DND-41 (cell line): Measurements from ENCODE around the gene NT5C1A.
A peak's percentile ranks its signal among the peaks of the same experiment; 100 is the strongest.

ENCODE experiments used
- EZH2 ChIP-seq: IDR thresholded peaks from 3 replicates; pipeline ENCODE4 v1.6.1; 2012; ENCODE audit warnings: borderline replicate concordance, low read depth, mild to moderate bottlenecking, moderate library complexity, low read length, inconsistent platforms; ENCODE audit not compliant: severe bottlenecking
- TF ChIP-seq, protein P1 (sequence below): IDR thresholded peaks from 2 replicates; pipeline ENCODE4 v1.5.1; 2012; ENCODE audit warnings: borderline replicate concordance, low read length, moderate library complexity, mild to moderate bottlenecking; ENCODE audit not compliant: poor library complexity, severe bottlenecking; ENCODE audit errors: extremely low read depth

DNA sequence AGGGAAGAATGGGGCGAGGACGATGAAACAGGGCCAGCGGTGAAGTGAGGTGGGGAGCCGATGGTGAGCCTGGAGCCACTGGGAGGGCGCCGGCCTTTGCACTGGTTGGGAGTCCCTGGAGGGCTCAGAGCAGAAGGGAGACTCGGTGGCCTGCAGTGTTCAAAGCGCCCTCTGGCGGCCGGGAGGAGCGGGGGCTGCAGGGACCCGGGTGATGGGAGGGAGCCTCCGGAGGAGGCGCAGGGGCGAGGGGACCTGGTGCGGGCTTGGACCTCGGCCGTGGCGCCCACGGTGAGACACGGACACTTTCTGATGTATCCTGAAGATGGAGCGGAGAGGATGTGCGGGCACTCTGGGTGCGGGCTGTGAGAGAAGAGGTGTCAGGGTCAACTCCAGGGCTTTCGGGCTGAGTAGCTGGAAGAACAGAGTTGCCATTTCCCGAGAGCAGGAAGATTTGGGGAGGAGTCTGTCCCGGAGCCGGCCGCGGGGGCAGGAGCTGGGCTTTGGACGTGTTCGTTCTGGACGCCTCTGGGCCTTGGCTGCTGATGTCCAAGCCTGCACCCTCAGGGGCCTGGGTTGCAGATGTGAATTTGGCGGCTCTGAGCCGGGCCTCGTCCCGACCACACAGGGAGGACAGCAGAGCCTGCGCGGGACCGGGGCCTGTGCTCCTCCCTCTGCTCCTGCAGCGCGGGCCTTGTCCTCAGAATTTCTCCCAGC lies 62.1 kb downstream of the NT5C1A start:
- TF ChIP-seq, protein P1, sequence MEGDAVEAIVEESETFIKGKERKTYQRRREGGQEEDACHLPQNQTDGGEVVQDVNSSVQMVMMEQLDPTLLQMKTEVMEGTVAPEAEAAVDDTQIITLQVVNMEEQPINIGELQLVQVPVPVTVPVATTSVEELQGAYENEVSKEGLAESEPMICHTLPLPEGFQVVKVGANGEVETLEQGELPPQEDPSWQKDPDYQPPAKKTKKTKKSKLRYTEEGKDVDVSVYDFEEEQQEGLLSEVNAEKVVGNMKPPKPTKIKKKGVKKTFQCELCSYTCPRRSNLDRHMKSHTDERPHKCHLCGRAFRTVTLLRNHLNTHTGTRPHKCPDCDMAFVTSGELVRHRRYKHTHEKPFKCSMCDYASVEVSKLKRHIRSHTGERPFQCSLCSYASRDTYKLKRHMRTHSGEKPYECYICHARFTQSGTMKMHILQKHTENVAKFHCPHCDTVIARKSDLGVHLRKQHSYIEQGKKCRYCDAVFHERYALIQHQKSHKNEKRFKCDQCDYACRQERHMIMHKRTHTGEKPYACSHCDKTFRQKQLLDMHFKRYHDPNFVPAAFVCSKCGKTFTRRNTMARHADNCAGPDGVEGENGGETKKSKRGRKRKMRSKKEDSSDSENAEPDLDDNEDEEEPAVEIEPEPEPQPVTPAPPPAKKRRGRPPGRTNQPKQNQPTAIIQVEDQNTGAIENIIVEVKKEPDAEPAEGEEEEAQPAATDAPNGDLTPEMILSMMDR, result peak; percentile 76
- TF ChIP-seq EZH2, result no peak
